HG02970 (cell line): ENCODE results near the gene IDI2.
A peak's percentile ranks its signal among the peaks of the same experiment; 100 is the strongest.
"Not testable (repeated sequence)": the region's sequence is repeated elsewhere in the genome, so short reads cannot be mapped to it uniquely, and the experiment has no call there.

Experiments used
- ATAC-seq: cut with Tn5 transposase; IDR thresholded peaks from one replicate; pipeline ENCODE4 v1.9.1; 2021; ENCODE audit warnings: mild to moderate bottlenecking, moderate library complexity, moderate number of reproducible peaks; ENCODE audit not compliant: unreplicated experiment, low FRiP score

The IDI2 gene

DNA sequence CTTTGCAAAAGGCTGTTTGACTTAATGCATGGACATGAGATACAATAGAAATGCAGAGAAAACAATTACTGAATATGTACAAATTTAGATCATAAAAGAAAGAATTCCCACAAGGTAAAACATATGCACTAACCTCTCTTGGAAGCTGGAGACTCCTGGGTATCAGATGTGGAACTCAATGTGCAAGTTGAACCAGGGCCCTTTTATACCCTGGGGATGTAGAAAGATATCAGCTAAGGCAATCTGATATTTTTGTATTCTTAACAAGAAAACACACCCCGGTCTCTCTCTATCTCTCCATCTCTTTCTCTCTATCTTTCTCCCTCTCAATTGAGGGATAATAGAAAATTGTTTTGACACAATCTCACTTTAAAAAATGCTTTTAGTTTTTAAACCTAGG, at the start of gene IDI2:
IDI2 (minus strand) TSS at position 177 of the 400 bp plus-strand sequence. CDS start 1,136 bp downstream, outside the sequence.
- ATAC-seq, result no peak

DNA sequence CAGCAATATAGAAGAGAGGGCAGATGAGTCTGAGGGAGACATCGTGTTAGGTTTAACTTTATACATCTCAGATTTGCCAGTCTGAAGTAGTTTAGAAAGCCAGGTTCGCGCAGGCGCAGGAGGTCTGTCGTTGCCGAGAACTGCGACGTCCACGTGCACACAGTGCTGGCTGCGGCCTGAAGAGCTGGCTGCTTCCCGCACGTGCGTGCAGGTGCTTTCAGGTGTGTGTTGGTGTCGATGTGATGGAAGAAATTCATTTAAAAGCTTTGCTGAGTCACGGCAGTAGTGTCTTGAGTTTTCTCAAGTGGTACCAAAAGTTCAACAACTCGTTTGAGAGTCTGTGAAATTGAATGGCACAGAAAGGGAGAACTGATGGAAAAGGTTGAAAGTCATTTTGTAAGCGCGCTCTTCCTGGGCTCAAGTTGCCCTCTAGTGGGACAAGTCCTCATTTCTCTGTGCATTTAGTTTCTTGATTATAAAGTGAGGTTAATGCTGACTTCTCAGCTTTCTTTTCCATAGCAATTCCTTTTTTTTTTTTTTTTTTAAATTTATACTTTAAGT, 49.2 kb upstream of the IDI2 start:
- ATAC-seq, result no peak

DNA sequence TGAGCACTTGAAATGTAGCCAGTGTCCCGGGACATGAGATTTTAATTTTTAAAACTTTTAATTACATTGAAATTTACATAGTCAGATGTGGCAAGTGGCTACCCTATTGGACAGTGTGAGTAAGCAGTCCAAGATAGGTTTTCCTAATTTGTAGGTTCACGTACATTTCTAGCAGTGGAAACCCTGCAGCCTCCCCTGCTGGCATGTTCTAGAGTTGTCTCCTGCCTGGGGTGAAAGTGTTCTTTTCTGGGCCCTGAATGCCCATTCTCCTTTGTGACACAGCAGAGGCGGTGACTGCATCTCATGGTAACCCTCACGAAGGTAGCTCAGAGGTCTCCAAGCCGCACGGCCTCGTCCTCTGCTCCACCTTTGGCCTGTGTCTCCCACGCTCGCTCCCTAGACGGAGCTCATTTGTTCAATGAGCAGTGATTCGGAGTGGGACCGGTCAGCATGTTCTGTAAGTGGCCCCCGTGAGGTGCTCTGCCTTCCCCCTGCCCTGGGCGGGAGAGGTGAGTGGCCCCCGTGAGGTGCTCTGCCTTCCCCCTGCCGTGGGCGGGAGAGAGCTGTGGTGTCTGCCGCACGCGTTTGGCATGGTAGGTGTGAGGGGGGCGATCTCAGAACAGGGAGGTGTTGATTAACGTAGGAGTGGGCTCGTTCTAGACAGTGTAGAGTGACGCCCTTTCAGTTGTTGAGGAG, 48.5 kb upstream of the IDI2 start:
- no peak for ATAC-seq

DNA sequence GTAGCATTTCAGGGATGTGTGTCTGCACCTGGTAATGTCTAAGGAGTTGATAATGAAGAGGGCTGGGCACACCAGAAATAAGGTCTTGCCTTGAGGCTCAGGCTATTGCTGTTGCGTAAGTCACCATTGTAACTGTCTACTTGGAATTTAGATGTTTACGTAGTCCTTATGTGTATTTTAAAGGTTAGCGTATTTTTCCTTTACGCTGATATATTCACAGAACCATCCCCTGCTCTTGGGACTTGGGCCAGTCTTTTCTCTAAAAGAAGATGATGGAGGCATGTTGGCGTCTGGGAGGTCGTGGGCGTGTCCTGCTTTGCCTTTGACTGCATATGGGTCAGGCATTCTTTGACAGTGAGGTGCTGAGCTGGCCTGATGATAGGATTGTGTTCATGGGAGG, 45.3 kb upstream of the IDI2 start:
- ATAC-seq, result no peak

DNA sequence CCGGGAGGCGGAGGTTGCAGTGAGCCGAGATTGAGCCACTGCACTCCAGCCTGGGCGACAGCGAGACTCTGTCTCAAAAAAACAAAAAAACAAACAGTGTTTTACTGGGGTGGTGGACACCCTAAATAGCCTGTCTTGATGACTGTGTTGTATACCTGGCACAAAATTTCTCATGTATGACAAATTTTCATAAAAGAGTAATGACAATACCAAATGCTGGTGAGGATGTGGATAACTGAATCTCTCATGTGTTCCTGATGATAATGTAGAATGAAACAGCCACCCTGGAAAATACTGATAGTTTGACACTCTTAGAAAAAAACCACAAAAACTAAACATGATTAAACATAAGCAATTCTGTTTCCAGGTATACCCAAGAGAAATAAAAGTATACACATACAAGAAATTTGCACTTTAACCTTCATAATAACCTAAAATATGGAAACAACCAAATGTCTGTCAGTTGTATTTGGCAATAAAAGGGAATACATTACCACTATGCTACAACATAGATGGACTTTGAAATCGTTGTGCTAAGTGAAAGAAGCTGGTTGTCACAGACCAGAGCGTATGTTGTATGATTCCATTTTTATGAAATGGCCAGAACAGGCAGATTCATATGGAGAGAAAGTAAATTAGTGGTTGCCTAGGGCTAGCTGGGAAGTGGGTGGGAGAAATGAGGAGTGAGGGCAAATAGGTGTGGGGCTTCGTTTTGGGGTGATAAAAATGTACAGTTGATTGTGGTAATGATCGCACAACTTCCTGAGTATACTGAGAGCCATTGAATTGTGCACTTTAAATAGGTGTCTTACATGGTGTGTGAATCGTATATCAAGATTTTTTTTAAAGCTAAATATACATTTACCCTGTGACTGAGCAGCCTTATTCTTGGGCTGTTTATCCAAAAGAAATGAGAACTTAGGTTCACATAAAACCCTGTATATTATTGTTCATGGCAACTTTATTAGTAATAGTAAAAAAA, 43.0 kb upstream of the IDI2 start:
- ATAC-seq, result no peak

DNA sequence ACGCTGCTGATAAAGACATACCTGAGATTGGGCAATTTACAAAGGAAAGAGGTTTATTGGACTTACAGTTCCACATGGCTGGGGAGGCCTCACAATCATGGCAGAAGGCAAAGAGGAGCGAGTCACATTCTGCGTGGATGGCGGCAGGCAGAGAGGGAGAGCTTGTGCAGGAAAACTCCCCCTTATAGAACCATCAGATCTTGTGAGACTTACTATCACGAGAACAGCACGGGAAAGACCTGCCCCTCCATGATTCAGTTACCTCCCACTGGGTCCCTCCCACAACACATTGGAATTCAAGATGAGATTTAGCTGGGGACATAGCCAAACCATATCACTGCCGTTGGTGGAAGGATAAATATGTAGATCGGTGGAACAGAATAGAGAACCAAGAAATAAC, 41.1 kb upstream of the IDI2 start:
- ATAC-seq, result not testable (repeated sequence)

DNA sequence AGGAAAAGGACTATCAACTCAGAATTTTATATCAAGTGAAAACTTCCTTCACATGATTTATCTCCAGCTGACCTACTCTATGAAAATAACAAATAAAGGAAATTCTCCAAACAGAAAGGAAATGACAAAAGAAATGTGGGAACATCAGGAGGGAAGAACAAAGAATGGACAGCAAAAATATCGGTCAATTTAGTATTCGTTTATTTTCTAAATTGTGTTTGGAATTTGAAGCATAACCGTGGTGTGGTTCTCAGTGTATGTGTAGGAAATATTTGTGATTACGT, 39.2 kb upstream of the IDI2 start:
- no peak for ATAC-seq

DNA sequence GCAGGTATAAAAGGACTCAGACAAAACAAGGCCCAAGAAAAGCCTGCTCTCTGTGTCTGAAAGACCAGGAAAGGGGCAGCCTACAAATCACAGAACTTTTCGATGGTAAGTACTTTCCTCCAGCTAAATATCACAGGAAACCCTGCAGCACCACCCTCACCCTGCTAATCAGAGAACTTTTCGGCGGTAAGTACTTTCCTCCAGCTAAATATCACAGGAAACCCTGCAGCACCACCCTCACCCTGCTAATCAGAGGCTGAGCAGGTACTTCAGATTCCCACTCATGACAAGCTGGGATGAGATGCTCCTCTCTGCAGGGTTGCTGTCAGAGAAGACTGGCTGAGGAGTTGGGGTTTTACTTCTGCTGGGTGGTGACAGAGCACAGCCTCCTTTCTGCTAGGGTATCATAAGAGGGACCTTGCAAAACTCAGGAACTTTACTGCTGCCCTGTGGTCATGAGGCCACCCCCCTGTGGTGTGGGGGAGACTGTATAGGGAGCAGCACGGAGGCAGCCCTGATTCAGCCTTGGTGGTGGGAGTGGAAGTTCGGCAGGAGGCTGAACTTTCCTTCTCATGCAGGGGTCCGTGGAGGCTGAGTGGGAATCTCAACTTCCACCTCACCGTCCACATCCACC, 37.7 kb upstream of the IDI2 start:
- ATAC-seq, result no peak

DNA sequence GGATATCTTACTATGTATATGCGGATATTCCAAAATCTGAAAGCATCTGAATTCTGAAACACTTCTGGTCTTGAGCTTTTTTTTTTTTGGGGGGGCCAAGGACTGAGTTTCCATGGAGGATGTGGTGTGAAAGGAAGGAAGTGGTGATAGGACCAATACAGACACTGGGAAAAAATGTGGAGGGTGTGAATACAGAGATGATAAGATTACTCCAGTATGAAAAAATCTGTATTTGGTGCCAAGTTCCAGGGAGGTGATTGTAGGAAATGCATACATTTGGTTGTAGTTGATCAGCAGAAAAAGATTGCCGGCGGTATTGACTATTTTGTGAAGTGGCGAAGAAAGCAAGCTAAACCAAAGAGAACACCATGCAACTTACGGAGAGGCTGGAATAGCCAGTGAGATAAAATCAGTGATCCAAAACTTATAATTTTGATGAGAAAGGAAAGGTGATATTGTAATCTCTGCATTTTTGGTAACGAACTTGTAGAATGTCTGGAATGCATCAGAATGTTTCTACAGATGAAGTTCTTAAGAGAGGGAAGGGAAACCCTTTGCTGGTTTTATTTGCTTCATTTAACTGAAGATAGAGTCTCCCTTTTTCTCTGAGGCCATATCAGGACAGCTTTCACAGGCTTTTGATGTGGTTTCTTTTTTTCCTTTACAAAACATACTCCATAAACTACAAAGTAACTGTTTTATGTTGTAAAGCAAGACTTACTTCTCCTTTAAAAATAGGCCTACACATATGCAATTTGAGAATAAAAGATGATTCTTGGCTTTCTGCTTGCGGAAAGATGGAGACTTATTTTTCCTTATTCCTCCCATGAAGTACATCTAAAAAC, 36.5 kb upstream of the IDI2 start:
- no peak for ATAC-seq

DNA sequence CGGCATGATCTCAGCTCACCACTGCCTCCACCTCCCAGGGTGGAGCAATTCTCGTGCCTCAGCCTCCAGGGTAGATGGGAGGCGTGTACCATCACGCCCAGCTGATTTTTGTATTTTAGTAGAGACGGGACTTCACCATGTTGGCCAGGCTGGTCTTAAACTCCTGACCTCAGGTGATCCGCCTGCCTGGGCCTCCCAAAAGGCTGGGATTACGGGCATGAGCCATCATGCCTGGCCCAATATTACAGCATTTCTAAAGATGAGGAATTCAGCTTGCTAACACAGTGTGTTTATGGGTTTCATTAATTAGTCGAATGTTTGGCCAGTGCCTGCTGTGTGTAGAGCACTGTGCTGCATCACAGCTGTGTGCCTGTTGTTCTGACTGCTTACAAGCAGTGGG, 34.2 kb upstream of the IDI2 start:
- ATAC-seq, result no peak

DNA sequence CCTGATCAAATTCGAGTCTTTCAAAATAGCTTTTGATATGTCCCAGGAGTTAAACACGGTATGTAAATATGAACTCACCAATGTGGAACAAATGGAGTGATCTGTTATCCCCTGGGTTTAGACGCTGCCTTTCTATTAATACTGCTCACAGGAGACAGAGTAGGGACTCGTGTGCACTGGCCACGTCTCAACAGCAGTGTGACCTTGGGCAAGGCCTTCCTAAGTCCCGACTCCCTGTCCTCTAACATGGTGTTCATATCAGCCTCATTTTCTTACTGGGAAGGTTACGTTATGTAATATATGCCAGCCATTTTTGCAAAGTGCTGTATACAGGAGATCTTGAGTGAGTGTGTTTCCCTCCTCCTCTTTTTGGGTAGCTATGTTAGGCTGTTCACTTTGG, 32.4 kb upstream of the IDI2 start:
- no peak for ATAC-seq

DNA sequence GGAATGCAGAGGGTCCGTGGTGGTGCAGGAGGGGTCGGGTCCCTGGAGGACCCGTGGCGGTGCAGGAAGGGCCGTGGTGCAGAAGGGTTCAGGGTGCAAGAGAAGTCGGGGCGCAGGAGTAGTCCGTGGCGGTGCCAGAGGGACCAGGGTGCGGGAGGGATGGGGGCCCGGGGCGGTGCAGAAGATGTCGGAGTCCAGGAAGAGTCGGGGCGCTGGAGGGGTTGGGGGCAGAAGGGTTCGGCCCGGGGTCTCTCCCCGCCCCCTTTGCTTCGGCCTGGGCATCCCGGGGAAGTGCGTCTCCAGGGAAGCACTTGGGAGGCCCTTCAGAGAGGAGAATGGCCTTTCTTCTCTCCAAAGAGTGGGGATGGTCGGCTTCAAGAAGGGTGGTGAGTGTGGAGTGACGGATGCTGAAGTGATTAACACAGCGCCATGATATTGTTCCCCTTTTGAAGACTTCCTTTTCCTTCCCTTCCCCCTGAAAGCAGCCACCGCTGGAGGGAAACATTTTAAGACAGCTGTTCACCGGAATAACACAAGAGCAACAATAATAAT, 31.5 kb upstream of the IDI2 start:
- peak; percentile 6 for ATAC-seq

DNA sequence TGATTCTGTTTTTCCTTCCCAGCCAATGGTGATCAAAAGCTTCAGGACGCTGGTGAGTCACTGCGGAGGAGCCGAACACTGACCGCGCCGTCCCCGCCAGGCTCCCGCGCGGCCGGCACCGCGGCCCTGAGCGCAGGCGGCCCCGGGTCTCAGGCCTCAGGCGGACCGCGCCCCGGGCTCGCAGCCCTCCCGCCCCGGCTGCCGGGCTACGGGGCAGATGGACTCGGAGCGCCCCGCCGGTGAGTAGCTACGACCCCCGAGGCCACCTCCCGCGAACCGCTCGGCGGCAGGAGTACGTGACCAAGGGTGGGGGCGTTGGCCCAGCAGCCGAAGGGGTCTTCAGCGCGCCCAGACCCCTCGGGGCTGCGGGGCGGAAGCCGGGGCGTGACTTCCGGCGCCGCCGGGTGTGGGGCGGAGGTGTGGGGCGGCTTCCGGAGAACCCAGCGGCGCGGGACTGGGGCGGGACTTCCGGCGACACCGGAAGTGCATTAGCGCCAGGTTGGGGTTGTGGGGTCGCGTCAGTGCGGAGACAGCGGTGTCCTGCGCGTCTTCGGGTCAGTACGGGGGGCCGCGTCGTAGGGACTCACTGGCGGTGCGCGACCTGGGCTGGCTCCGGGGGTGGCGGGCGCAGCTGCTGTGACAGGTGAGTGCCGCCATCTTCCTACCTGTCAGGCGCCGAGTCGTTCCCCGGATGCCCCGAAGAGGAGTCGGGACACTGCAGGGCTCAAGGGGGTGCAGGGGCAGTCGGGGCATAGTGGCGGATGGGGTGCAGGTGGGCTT, 30.9 kb upstream of the IDI2 start, which contains the start of gene WDR37:
WDR37 (plus strand) TSS at position 60 of the 780 bp plus-strand sequence. CDS start 15,771 bp downstream, outside the sequence.
- peak; percentile 90 for ATAC-seq

DNA sequence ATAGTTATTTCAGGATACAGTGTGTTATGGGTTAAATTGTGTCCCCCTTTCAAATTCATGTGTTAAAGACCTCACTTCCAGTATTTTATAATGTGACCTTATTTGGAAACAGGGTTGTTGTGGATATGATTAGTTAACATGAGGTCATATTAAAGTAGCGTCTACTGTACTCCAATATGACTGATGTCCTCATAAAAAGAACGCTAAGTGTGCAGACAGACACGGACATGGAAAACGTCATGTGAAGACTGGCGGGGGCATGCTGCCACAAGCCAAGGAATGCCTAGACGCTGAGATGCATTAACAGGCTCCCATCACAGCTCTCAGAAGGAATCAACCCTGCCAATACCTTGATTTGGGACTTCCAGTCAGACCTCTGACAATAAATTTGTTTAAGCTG, 29.0 kb upstream of the IDI2 start:
- no peak for ATAC-seq

DNA sequence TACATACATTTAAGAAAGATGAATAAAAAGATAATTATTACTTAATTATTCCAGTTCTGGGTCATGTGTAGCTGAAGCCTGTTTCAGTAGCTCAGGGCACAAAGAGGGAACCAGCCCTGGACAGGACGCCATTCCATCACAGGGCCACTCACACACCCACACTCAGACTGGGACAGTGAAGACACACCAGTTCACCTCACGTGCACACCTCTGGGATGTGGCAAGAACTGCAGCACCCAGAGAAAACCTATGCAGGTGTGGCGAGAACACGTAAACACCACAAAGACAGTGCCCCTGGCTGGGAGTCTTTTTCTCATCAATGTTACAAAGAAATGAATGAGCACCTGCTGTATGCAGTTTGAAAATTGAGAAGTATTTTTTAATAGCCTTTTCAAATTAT, 24.9 kb upstream of the IDI2 start:
- no peak for ATAC-seq

DNA sequence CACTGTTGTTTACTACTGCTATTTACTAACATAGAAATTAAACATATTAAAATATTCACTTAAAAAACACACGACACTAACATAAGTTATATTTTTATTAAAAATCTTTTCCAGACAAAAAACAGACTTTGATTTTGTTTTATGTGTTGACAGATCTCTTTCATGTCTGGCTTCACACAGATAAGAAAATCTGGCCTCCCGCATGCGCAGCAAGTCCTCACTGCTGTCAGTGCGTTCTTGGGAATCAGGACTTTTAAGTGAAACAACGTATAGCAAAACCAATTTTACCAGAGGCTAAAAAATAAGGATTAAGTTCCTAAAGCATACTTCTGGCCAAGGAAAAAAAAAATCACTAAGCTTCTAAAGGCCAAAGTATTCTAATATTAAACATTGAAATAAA, 24.5 kb upstream of the IDI2 start:
- ATAC-seq, result no peak

DNA sequence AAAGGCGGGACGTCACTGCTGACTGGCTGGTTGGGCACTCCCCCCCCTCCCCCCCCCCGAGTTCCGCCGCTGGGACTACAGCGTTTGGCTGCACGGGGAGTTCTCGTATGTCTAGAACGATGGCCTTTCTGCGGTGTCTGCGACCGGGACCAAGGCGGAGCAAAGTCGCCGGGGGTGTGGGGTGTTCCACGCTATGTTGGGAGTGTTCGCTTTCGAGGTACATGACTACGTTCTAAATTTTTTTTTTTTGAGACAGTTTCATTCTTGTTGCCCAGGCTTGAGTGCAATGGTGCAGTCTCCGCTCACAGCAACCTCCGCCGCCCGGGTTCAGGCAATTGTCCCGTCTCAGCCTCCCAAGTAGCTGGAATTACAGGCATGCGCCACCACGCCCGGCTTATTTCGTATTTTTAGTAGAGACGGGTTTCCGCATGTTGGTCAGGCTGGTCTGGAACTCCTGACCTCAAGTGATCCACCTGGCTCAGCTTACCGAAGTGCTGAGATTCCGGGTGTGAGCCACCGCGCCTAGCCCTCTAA, 23.8 kb upstream of the IDI2 start:
- ATAC-seq, result no peak

DNA sequence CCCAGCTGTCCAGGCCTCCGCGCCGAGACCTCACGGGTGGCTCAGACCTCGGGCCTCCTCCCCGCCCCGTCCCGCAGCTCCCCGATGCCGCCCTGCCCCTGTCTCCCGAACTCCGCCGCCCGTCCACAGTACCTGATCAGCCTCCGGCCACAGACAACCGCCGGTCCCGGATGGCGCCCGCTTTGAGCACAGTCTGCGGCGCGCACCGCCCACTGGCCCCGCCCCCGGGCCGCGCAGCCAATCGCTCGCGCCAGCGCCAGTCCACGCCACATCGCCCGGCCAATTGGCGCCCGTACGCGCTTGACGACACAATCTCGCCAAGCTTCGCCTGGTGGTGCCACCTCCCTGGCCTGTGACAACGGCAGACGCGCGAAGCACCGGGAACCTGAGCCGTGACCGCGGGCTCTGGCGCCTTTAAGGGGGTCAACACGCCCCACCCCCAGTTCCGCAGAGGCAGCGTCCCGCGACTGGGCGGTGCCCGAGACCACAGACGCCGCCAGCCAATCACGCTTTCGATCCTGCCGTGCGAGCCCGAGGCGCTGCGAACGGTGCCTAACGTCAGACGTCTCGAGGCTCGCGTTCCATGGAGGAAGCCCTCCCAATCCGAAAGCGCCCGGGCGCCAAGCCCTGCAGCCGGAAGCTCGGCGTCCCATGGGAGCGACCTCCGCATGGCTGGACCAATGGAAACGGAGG, 23.2 kb upstream of the IDI2 start, which contains the start of gene IDI1:
IDI1 (minus strand) TSS at position 388 of the 693 bp plus-strand sequence; CDS start at position 272, 116 bp downstream.
- ATAC-seq, result peak; percentile 83
